ENCODE results near the gene ATG10. TPM values are rescaled to one million over a fixed set of nuclear protein-coding genes. Genes with fewer than 3 reads are reported as not detected.

The ATG10 gene
- total RNA-seq, 4 donors from 2014 or later = 4.8 to 13.7 (median 8.4) TPM

DNA sequence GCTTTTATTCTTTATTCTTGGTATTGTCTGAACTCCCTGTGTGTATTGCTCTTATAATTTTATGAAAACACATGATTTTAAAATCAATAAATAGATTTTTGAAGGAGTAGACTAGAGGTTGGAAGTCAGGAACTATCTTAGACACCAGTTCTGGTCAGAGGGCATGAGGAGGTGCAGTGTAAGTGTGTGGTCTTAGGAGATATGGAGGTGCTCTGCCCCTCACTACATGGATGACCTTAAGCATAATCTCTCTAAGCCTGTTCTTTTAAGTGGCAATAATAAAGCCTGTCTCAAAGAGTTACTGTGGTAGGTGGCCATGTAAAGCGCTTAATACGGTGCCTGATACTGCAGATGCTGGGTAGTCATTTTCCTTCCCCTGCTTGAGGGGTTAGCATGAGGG is 272.3 kb downstream of the ATG10 start:
- intact Hi-C loops (cut with DNase I; ENCODE audit: low total_unique reads) = no loop called here
- DNase-seq (ENCODE audit: low spot score in 2 of 2) = no peak
- 92 to 100% methylated on average over 2 of the region's 2 CpGs for WGBS, 2 donors
- no peak for TF ChIP-seq POLR2A (IDR thresholded peaks at IDR 0.05)
- TF ChIP-seq, protein P1, sequence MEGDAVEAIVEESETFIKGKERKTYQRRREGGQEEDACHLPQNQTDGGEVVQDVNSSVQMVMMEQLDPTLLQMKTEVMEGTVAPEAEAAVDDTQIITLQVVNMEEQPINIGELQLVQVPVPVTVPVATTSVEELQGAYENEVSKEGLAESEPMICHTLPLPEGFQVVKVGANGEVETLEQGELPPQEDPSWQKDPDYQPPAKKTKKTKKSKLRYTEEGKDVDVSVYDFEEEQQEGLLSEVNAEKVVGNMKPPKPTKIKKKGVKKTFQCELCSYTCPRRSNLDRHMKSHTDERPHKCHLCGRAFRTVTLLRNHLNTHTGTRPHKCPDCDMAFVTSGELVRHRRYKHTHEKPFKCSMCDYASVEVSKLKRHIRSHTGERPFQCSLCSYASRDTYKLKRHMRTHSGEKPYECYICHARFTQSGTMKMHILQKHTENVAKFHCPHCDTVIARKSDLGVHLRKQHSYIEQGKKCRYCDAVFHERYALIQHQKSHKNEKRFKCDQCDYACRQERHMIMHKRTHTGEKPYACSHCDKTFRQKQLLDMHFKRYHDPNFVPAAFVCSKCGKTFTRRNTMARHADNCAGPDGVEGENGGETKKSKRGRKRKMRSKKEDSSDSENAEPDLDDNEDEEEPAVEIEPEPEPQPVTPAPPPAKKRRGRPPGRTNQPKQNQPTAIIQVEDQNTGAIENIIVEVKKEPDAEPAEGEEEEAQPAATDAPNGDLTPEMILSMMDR (IDR thresholded peaks at IDR 0.05) = no peak
- no peak overlapping the region for H3K4me3 ChIP-seq (ENCODE audit: low read depth, poor library complexity, severe bottlenecking)

DNA sequence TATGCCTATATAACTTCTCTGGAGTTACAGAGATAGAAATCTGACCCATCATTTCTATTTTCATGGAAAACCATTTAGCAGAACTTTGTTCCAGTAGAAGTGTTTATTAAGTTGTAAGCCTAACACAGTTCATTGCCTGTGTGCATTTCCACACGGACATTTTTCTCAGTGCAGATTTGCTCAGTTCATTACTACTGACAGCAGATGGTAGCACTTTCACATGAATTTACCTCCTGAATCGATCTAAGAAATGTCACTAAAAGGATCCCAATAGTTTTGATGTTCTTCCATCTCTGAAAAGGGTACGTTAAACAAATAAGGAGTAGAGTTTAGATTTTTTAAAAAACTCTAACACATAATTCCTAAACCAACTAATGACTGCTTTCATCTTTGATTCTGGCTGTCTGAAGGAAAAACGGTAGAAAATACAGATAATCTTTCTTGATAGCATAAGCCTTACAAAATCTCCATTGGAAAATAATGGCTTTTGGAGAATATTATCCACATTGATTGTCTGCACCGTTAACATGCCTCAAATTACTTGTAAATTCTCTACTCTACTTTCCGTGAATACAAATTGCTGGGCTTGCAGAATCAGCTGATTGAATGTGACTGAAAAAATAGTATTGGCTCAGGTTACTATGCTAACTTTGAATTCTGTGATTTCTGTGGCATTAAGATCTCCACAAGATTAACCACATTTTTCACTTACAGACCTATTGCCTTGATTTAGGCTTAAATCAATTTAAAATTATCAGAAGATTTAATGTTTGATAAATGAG is 273.2 kb downstream of the ATG10 start:
- no peak for DNase-seq (ENCODE audit: low spot score in 2 of 2)
- intact Hi-C loops (cut with DNase I; ENCODE audit: low total_unique reads) = no loop called here
- no peak for TF ChIP-seq POLR2A (IDR thresholded peaks at IDR 0.05)
- TF ChIP-seq, protein P1 (IDR thresholded peaks at IDR 0.05) = no peak
- 62 to 79% methylated on average over 6 of the region's 6 CpGs for WGBS, 2 donors
- no peak overlapping the region for H3K4me3 ChIP-seq (ENCODE audit: low read depth, poor library complexity, severe bottlenecking)

DNA sequence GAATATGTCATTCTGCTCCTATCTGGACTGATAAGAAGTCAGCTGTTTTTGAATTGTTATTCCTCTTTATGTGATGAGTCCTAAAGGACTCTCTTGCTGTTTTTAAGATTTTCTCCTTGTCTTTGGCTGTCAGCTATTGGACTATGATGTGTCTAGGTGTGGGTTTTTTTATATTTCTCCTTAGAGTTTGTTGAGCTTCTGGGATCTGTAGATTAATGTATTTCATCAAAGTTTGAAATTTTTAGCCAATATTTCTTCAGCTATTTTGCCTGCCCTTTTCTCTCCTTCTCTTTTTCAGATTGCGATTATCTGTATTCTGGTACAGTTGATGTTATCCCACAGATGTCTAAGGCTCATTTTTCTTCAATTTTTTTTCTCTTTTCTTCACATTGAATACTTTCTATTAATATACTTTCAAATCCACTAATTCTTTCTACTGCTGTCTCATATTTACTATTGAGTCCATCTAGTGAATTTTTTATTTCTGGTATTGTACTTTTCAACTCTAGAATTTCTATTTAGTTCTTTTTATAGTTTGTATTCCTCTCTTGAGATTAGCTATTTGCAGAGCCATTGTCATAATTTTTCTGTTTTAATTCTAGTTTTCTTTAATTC is 275.2 kb downstream of the ATG10 start:
- 94 to 97% methylated on average over 1 of the region's 1 CpG for WGBS, 2 donors
- intact Hi-C loops (cut with DNase I; ENCODE audit: low total_unique reads) = no loop called here
- no peak overlapping the region for H3K4me3 ChIP-seq (ENCODE audit: low read depth, poor library complexity, severe bottlenecking)
- TF ChIP-seq, protein P1 (IDR thresholded peaks at IDR 0.05) = no peak
- no peak for TF ChIP-seq POLR2A (IDR thresholded peaks at IDR 0.05)
- DNase-seq (ENCODE audit: low spot score in 2 of 2) = no peak

DNA sequence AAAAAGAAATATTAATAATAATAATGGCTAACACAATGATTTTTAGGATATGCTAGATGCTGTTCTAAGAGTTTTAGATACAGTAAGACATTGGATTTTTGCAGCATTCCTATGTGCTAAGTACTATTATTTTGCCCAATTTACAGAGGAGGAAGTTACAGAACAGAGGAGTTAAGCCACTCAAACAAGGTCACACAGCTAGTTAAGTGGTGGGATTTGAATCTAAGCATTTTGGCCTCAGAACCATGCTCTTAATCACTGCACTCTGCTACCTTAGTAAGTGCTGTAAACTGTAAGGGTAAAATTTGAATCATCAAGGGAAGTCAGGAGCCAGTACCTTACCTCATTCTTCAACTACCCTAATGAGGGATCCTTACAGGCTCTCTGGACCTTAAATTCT is 280.9 kb downstream of the ATG10 start:
- DNase-seq (ENCODE audit: low spot score in 2 of 2) = no peak
- no peak overlapping the region for H3K4me3 ChIP-seq (ENCODE audit: low read depth, poor library complexity, severe bottlenecking)
- TF ChIP-seq, protein P1 (IDR thresholded peaks at IDR 0.05) = no peak
- no peak for TF ChIP-seq POLR2A (IDR thresholded peaks at IDR 0.05)
- intact Hi-C loops (cut with DNase I; ENCODE audit: low total_unique reads) = no loop called here

DNA sequence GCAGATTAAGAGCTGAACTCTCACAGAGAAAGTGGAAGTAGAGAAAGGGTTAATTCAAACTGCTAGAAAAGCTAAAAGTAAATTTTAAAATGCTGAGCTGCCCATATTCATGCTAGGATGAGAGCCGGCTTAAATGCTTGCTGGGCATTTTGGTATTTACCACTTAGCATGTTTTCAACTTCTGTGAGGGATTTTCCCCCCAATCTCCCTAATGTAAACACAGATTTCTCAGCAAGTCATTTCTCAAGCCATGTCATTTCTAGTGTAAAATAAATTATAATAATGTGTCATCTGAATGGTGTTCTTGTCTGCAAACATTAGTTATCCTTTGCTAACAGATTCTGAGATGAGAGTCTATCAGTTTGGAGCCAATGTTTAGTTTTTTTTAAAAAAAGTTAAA is 284.0 kb downstream of the ATG10 start:
- TF ChIP-seq, protein P1 (IDR thresholded peaks at IDR 0.05) = no peak
- no peak for TF ChIP-seq POLR2A (IDR thresholded peaks at IDR 0.05)
- WGBS, 2 donors = 70 to 73% methylated on average over 1 of the region's 1 CpG
- DNase-seq (ENCODE audit: low spot score in 2 of 2) = no peak
- intact Hi-C loops (cut with DNase I; ENCODE audit: low total_unique reads) = no loop called here
- no peak overlapping the region for H3K4me3 ChIP-seq (ENCODE audit: low read depth, poor library complexity, severe bottlenecking)

Data from lower leg skin (tissue), 4 donors.